ENCODE results near the gene HPS3. TPM values are rescaled to one million over a fixed set of nuclear protein-coding genes. Genes with fewer than 3 reads are reported as not detected.

Gene HPS3
- total RNA-seq, 2 experiments from 2014 or later = 11.5 to 13.5 TPM

DNA sequence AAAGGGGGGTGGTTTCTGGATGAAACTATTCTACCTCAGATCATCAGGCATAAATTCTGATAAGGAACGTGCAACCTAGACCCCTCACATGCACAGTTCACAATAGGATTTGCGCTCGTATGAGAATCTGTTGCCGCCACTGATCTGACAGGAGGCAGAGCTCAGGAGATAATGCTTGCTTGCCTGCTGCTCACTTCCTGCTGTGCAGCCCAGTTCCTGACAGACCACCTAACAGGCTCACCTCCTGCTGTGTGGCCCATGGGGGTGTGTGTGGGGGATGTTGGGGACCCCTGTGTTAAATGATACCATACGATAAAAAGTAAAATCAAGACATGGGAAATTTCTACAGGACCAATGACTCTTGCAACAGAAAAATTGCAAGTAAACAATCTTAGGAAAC, 68.2 kb downstream of the HPS3 start:
- Mint-ChIP-seq H3K27me3 (ENCODE audit: low read depth) (peaks cover 6% of the 10 kb centered on the region), H3K4me3 (no peak overlapping the region), H3K36me3 (ENCODE audit: low read depth) (no peaks in the 10 kb centered on the region), H3K9me3 (no peaks in the 10 kb centered on the region), H3K4me1 (ENCODE audit: low read depth) (peaks cover 1% of the 10 kb centered on the region), H3K27ac (no peak overlapping the region)
- CTCF ChIA-PET = interaction anchor here (0.6 kb wide), 3 partner anchors 77 to 361 kb away, joined by 3 to 5 read pairs (median 3); no protein-coding TSS in a partner anchor
- no peak for DNase-seq
- intact Hi-C loops (cut with micrococcal nuclease) = no loop called here

DNA sequence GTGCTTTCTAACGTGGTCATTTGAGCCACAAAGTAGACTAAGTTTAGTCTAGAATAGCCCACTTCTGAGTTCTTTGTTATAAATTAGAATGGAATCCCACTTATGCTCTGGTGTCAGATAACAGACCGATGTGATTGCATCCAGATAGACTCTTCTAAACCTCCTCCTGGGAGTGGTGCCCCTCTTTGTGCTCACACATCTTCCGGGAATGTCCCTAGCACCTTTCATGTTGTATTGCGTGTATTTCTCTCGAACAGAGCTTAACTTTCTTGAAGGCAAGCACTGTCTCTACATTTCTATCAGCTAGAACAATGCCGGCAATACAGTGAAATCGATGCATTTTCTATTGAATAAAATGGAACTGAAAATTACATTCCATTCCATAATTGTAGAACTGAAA, 69.2 kb downstream of the HPS3 start:
- Mint-ChIP-seq H3K36me3 (ENCODE audit: low read depth) (no peaks in the 10 kb centered on the region), H3K4me3 (no peak overlapping the region), H3K9me3 (no peaks in the 10 kb centered on the region), H3K27ac (no peak overlapping the region), H3K27me3 (ENCODE audit: low read depth) (peaks cover 6% of the 10 kb centered on the region), H3K4me1 (ENCODE audit: low read depth) (peaks cover 2% of the 10 kb centered on the region)
- CTCF ChIA-PET = no interaction called here
- intact Hi-C loops (cut with micrococcal nuclease) = no loop called here
- no peak for DNase-seq

DNA sequence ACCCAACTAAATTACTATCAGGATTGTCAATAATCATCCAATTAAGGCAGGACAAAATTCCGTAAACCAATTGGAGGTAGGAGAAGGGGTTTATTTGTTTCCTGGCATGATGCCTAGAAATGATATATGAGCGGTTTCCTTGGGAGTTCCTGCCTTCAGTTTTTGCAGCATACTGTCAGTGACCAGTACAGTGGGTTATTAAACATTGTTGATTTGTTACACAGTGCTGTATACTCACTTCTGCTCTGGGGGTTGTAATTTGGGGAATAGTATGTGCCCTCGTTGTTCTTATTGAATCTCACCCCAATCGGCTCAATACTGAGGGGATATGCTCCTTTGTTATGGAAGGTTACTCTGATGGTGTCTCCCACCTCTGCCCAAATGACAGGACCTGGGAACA, 70.0 kb downstream of the HPS3 start:
- no peak for DNase-seq
- intact Hi-C loops (cut with micrococcal nuclease) = no loop called here
- Mint-ChIP-seq H3K4me1 (ENCODE audit: low read depth) (peaks cover 9% of the 10 kb centered on the region), H3K4me3 (no peak overlapping the region), H3K27me3 (ENCODE audit: low read depth) (peaks cover 6% of the 10 kb centered on the region), H3K36me3 (ENCODE audit: low read depth) (no peaks in the 10 kb centered on the region), H3K9me3 (no peaks in the 10 kb centered on the region), H3K27ac (no peak overlapping the region)
- CTCF ChIA-PET = no interaction called here

DNA sequence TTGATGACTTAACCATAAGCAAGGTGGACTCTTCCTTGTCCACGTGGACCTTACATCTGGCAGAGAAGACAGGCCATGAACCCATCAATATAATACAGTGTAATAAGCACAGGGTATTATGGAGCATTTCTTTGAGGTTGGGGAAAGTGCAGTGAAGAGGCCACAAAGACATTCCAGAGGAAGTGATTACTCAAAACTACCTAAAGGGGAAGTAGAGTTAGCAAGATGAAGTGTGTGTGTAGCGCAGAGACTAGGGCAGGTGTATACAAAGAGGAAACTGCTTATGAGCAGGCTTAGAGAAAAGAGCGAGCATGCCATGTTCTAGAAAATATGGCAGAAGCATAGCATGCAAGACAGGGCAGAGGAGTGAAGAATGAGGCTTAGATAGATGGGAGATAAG, 74.3 kb downstream of the HPS3 start:
- Mint-ChIP-seq H3K4me3 (no peak overlapping the region), H3K36me3 (ENCODE audit: low read depth) (no peaks in the 10 kb centered on the region), H3K4me1 (ENCODE audit: low read depth) (peaks cover 7% of the 10 kb centered on the region), H3K27me3 (ENCODE audit: low read depth) (peaks cover 9% of the 10 kb centered on the region), H3K27ac (no peak overlapping the region), H3K9me3 (no peaks in the 10 kb centered on the region)
- CTCF ChIA-PET = no interaction called here
- no peak for DNase-seq
- intact Hi-C loops (cut with micrococcal nuclease) = loop anchor here (1.0 kb wide), 1 partner anchor 22 kb away; no protein-coding TSS in a partner anchor

DNA sequence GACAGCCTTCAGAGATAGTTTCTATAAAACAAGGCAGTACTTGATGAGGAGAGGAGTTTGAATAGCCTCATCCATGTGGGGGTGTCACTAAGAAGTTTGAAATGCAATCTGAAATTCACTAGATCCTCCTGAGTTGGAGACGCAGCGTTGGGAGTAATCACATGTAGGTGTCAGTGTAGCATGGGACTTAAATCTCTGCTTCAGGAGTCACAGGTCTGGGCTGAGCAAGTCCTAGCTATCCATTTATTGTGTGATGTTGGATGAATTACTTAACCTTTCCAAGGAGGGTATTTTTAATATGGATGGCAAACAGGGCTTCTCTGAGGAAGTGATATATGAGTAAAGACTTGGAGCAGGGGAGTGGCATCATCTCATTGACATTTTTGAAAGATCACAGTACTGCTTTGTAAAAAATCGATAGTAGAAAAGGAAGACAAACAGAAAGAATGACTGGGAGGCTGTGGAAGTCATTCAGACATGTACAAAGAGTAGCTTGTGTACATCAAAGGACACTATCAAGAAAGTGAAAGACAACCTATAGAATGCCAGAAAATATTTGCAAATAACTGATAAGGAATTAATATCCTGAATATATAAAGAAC, 75.1 kb downstream of the HPS3 start:
- Mint-ChIP-seq H3K27ac (no peak overlapping the region), H3K36me3 (ENCODE audit: low read depth) (no peaks in the 10 kb centered on the region), H3K27me3 (ENCODE audit: low read depth) (peaks cover 8% of the 10 kb centered on the region), H3K9me3 (no peaks in the 10 kb centered on the region), H3K4me1 (ENCODE audit: low read depth) (peaks cover 7% of the 10 kb centered on the region), H3K4me3 (no peak overlapping the region)
- DNase-seq = no peak
- CTCF ChIA-PET = no interaction called here
- intact Hi-C loops (cut with micrococcal nuclease) = loop anchor here (1.0 kb wide), 1 partner anchor 21 kb away; no protein-coding TSS in a partner anchor

DNA sequence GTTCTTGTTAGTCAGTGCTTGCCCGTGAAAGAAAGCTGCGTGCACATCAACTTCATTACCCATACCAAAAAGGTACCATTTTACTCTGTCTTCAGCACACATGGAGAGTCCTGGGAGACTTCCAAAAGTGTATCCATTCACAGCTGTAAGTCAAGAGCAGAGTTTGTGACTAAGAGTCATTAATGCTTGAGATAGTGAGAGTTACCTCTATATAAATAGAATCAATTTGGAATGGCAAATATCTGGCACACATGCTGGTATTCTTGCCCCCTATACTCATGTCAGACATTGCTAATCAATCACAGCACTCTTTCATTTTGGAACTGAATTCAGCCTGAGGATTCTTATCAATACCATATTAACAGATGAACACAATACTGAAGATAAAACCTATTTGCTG, 78.0 kb downstream of the HPS3 start:
- intact Hi-C loops (cut with micrococcal nuclease) = no loop called here
- Mint-ChIP-seq H3K27me3 (ENCODE audit: low read depth) (peaks cover 7% of the 10 kb centered on the region), H3K4me3 (no peak overlapping the region), H3K27ac (no peak overlapping the region), H3K36me3 (ENCODE audit: low read depth) (no peaks in the 10 kb centered on the region), H3K9me3 (no peaks in the 10 kb centered on the region), H3K4me1 (ENCODE audit: low read depth) (peaks cover 7% of the 10 kb centered on the region)
- CTCF ChIA-PET = no interaction called here
- no peak for DNase-seq

DNA sequence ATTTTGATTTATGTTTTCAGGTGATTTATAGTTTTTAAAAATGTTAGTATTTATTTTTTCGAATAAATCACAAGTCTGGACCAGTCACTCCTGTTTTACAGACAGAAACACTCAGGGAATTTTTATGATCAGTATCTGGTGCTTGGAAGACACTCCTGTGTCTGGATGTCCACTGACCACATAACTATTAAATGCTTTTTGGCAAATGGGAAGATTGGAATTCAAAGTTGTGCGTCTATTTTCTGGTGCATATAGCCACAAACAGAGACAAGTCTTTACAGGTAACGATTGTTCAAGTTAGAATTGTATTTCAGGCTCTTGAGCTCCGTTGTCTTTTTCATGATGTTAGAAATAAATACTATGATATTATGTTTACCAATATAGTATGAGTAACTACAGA, 80.0 kb downstream of the HPS3 start:
- Mint-ChIP-seq H3K36me3 (ENCODE audit: low read depth) (no peaks in the 10 kb centered on the region), H3K27me3 (ENCODE audit: low read depth) (peaks cover 7% of the 10 kb centered on the region), H3K27ac (no peak overlapping the region), H3K4me1 (ENCODE audit: low read depth) (no peaks in the 10 kb centered on the region), H3K9me3 (no peaks in the 10 kb centered on the region), H3K4me3 (no peak overlapping the region)
- DNase-seq = no peak
- intact Hi-C loops (cut with micrococcal nuclease) = no loop called here
- CTCF ChIA-PET = no interaction called here

DNA sequence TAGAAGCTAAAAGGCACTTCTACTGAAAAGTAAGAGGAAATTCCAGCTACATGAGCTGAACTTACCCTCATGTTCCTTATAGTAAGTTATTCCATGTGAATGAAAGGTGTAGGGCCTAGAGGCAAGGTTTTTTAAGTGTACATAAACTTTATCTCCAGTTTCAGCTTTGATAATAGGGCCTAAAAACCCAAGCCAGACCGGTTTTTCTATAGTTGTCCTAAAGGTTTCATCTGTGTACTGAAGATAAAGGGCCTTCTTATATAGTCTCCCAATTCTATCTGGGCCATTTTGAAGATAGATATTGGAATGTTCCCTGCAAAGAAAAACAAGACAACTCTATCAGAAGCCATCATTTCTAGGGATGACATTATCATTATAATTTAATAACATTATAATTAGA, 82.9 kb downstream of the HPS3 start:
- H3K36me3 Mint-ChIP-seq (ENCODE audit: low read depth) = no peaks in the 10 kb centered on the region
- intact Hi-C loops (cut with micrococcal nuclease) = no loop called here
- H3K9me3 Mint-ChIP-seq = no peaks in the 10 kb centered on the region
- H3K27me3 Mint-ChIP-seq (ENCODE audit: low read depth) = peaks cover 3% of the 10 kb centered on the region
- no peaks in the 10 kb centered on the region for H3K4me1 Mint-ChIP-seq (ENCODE audit: low read depth)
- CTCF ChIA-PET = no interaction called here
- H3K27ac Mint-ChIP-seq = no peak overlapping the region
- H3K4me3 Mint-ChIP-seq = no peak overlapping the region
- no peak for DNase-seq

DNA sequence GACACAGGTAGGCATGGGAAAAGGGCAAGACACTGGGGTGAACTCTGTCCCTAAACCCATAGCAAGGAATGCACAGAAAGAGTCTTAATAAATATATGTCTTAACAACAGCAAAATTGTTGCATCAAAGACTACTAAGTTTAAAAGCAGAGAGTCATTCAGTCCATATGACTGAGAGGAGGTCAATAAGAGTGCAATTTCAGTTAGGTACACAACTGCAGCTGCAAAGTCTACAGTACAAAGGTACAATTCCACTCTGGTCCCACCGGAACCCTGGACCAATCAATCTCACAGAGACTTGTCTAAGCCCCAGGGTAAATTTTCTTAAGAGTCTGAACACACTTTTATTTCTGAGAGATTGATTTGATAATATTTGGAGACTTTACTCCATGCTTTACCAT, 85.3 kb downstream of the HPS3 start:
- Mint-ChIP-seq H3K4me1 (ENCODE audit: low read depth) (no peaks in the 10 kb centered on the region), H3K9me3 (no peaks in the 10 kb centered on the region), H3K27me3 (ENCODE audit: low read depth) (peaks cover 2% of the 10 kb centered on the region), H3K36me3 (ENCODE audit: low read depth) (no peaks in the 10 kb centered on the region), H3K27ac (no peak overlapping the region), H3K4me3 (no peak overlapping the region)
- CTCF ChIA-PET = interaction anchor here (0.6 kb wide), 1 partner anchor 8 kb away, joined by 3 read pairs; no protein-coding TSS in a partner anchor
- DNase-seq = no peak
- intact Hi-C loops (cut with micrococcal nuclease) = no loop called here

DNA sequence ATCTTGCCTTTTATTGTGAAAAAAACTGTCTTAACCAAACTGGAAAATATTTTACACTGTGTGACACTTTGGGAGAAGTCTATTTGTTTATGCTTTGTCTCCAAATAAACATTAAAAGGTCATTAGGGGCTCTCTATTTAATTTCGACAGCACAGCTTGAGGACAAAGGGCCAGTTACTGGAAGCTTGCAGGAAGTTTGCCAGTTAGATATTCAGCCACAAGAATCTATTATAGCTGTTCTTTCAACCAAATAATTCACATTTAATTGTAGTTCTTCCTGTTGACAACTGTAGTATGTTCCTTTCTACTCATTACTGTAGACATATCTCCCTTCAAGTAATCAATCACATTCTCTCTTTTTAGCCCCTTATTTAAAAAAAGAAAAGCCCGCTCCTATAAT, 86.1 kb downstream of the HPS3 start:
- intact Hi-C loops (cut with micrococcal nuclease) = no loop called here
- Mint-ChIP-seq H3K36me3 (ENCODE audit: low read depth) (no peaks in the 10 kb centered on the region), H3K4me1 (ENCODE audit: low read depth) (no peaks in the 10 kb centered on the region), H3K9me3 (no peaks in the 10 kb centered on the region), H3K27me3 (ENCODE audit: low read depth) (no peaks in the 10 kb centered on the region), H3K4me3 (no peak overlapping the region), H3K27ac (no peak overlapping the region)
- DNase-seq = no peak
- CTCF ChIA-PET = interaction anchor here (0.6 kb wide), 1 partner anchor 86 kb away, joined by 3 read pairs; no protein-coding TSS in a partner anchor

DNA sequence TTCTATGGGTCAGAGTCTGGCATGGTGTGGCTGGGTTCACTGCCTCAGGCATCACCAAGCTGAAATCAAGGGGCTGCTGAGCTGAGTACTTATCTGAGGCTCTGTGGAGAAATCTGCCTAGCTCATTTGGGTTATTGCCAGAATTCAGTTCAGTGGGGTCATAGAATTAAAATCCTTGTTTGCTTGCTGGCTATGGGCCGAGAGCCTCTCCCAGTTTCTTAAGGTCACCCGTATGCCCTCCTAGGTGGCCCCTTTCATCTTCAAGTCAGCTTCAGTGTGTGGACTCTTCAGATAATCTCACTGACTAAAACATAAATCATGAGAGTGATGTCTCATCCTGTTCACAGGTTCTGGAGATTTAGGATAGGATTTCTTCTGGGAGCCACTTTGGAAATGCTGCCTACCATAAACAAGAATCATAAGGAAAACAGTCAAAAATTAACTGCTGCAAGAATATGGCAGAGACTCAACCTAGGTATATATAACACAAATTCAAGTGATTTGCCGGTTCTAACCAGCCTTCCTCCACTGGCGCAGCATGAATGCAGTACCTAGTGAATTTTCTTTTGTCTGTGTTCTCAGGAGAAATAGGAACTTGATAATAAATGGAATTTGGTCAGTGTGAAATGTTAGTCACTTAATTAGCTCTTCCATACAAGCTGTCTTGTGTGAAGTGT, 86.9 kb downstream of the HPS3 start:
- DNase-seq = no peak
- no peaks in the 10 kb centered on the region for H3K27me3 Mint-ChIP-seq (ENCODE audit: low read depth)
- no peaks in the 10 kb centered on the region for H3K4me1 Mint-ChIP-seq (ENCODE audit: low read depth)
- H3K9me3 Mint-ChIP-seq = no peaks in the 10 kb centered on the region
- no peaks in the 10 kb centered on the region for H3K36me3 Mint-ChIP-seq (ENCODE audit: low read depth)
- H3K27ac Mint-ChIP-seq = no peak overlapping the region
- CTCF ChIA-PET = interaction anchor here (0.6 to 0.8 kb wide), 2 partner anchors 8 to 86 kb away, joined by 3 read pairs; no protein-coding TSS in a partner anchor
- intact Hi-C loops (cut with micrococcal nuclease) = no loop called here
- no peak overlapping the region for H3K4me3 Mint-ChIP-seq

DNA sequence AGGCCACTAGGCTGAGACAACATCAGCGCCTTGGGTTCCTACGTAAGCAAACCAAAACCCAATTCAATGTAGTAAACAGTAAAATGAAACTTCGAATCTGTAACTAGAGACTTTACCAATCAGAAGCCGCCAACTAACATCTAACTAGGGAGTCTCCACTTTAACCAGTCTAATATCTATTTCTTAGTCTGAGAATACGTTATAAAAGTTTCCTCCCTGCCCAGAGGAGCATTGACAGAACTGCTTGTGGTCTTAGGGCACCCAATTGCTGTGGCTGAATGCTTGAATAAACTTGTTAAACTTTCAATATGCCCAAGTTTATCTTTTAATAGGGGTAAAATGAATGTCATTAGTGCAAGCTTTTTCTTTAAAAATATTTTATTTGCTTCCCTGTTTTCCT, 87.9 kb downstream of the HPS3 start:
- Mint-ChIP-seq H3K36me3 (ENCODE audit: low read depth) (no peaks in the 10 kb centered on the region), H3K9me3 (no peaks in the 10 kb centered on the region), H3K27me3 (ENCODE audit: low read depth) (no peaks in the 10 kb centered on the region), H3K27ac (no peak overlapping the region), H3K4me1 (ENCODE audit: low read depth) (no peaks in the 10 kb centered on the region), H3K4me3 (no peak overlapping the region)
- CTCF ChIA-PET = no interaction called here
- DNase-seq = no peak
- intact Hi-C loops (cut with micrococcal nuclease) = no loop called here
